IMR-90 (cell line): ENCODE measurements around the gene LCMT2. TPM values are rescaled to one million over a fixed set of nuclear protein-coding genes. Genes with fewer than 3 reads are reported as not detected.

Source experiments
- ATAC-seq: fragments of 200-7000 bp; cut with Tn5 transposase; 2 replicates; pipeline ENCODE4 v1.9.1; 2020; ENCODE audit warnings: low read depth, mild to moderate bottlenecking, moderate library complexity
- Bru-seq: library from RNA; stranded (reverse); fragments of 400-500 nt; gene quantifications from one replicate; lab custom pipeline; 2021; lab: Mats Ljungman, UMichigan
- BruChase-seq, 2 experiments: library from RNA; stranded (reverse); fragments of 400-500 nt; gene quantifications; one replicate each; lab custom pipeline; 2021; lab: Mats Ljungman, UMichigan
- BruUV-seq: library from RNA; stranded (reverse); fragments of 400-500 nt; replicated peaks from 2 replicates; lab custom pipeline; 2021; lab: Mats Ljungman, UMichigan
- CTCF ChIA-PET: fragments of 300-600 bp; formaldehyde crosslinking; extraction: SDS; loops from one replicate; lab custom pipeline; 2021; ENCODE audit warnings: antibody characterized with exemption; lab: Yijun Ruan, JAX
- POLR2A ChIA-PET: fragments of 300-600 bp; sonication (Branson Sonifier 250); formaldehyde crosslinking; loops from one replicate; lab custom pipeline; 2022; ENCODE audit warnings: antibody characterized with exemption; ENCODE audit not compliant: unreplicated experiment; lab: Charles Lee
- DNase-seq: peaks from one replicate; pipeline ENCODE4 v3.0.0; 2013
- H2AFZ ChIP-seq: replicated peaks from 2 replicates; pipeline ENCODE3; 2013; ENCODE audit warnings: low read length, mild to moderate bottlenecking; ENCODE audit not compliant: poor library complexity
- H2AK5ac ChIP-seq: 2 replicates; pipeline ENCODE4 v1.6.1; 2013; ENCODE audit warnings: low read depth, low read length, inconsistent platforms
- H2AK9ac ChIP-seq: replicated peaks from 2 replicates; pipeline ENCODE3; 2013; ENCODE audit warnings: mild to moderate bottlenecking, low read depth, low read length, moderate library complexity; ENCODE audit not compliant: poor library complexity
- H2BK120ac ChIP-seq: 2 replicates; pipeline ENCODE4 v1.6.1; 2013; ENCODE audit warnings: low read depth, low read length, inconsistent platforms
- H2BK15ac ChIP-seq: 3 replicates; pipeline ENCODE4 v1.6.1; 2013; ENCODE audit warnings: low read depth, low read length, inconsistent platforms
- H2BK20ac ChIP-seq: 2 replicates; pipeline ENCODE4 v1.6.1; 2013; ENCODE audit warnings: low read depth, mild to moderate bottlenecking, inconsistent platforms, low read length, moderate library complexity
- H2BK5ac ChIP-seq: 2 replicates; pipeline ENCODE4 v1.6.1; 2013; ENCODE audit warnings: mild to moderate bottlenecking, low read depth, low read length, inconsistent platforms; ENCODE audit not compliant: poor library complexity, severe bottlenecking
- H3K14ac ChIP-seq: replicated peaks from 2 replicates; pipeline ENCODE4 v1.6.1; 2013; ENCODE audit warnings: low read depth, low read length, inconsistent platforms
- H3K18ac ChIP-seq: 2 replicates; pipeline ENCODE4 v1.6.1; 2013; ENCODE audit warnings: low read depth, low read length, control low read depth
- H3K23ac ChIP-seq: 2 replicates; pipeline ENCODE4 v1.6.1; 2013; ENCODE audit warnings: low read depth, low read length, inconsistent platforms
- H3K27ac ChIP-seq: 2 replicates; pipeline ENCODE4 v1.5.1; 2013; ENCODE audit warnings: mild to moderate bottlenecking, control low read depth, low read length; ENCODE audit not compliant: insufficient read depth
- H3K27me3 ChIP-seq: 2 replicates; pipeline ENCODE4 v1.6.1; 2013; ENCODE audit warnings: low read length; ENCODE audit not compliant: control insufficient read depth, insufficient read depth
- H3K36me3 ChIP-seq: 2 replicates; pipeline ENCODE4 v1.6.1; 2013; ENCODE audit warnings: low read length, mixed read lengths; ENCODE audit not compliant: control insufficient read depth, insufficient read depth
- H3K4ac ChIP-seq: 2 replicates; pipeline ENCODE4 v1.6.1; 2013; ENCODE audit warnings: low read depth, low read length, inconsistent platforms
- H3K4me1 ChIP-seq: 2 replicates; pipeline ENCODE4 v1.6.1; 2013; ENCODE audit warnings: low read length, mixed read lengths; ENCODE audit not compliant: control insufficient read depth, insufficient read depth
- H3K4me2 ChIP-seq: 2 replicates; pipeline ENCODE4 v1.6.1; 2013; ENCODE audit warnings: low read depth, mild to moderate bottlenecking, control low read depth, low read length, moderate library complexity
- H3K4me3 ChIP-seq: 2 replicates; pipeline ENCODE4 v1.5.1; 2013; ENCODE audit warnings: low read depth, mild to moderate bottlenecking, control low read depth, low read length, moderate library complexity; ENCODE audit not compliant: insufficient read depth
- H3K56ac ChIP-seq: 2 replicates; pipeline ENCODE4 v1.6.1; 2013; ENCODE audit warnings: low read length, inconsistent platforms; ENCODE audit not compliant: insufficient read depth; ENCODE audit errors: extremely low read depth
- H3K79me1 ChIP-seq, 2 experiments: 2 replicates each; pipeline ENCODE4 v1.6.1; 2013; ENCODE audit warnings: low read length in 2 of 2, inconsistent platforms in 1 of 2, low read depth in 1 of 2
- H3K9ac ChIP-seq: 2 replicates; pipeline ENCODE4 v1.6.1; 2013; ENCODE audit warnings: low read depth, low read length, control low read depth
- H3K9me1 ChIP-seq: 2 replicates; pipeline ENCODE4 v1.6.1; 2013; ENCODE audit warnings: low read length, inconsistent platforms; ENCODE audit not compliant: insufficient read depth
- H3K9me3 ChIP-seq: 2 replicates; pipeline ENCODE4 v1.6.1; 2013; ENCODE audit warnings: low read length; ENCODE audit not compliant: control insufficient read depth, insufficient read depth
- H4K20me1 ChIP-seq: 2 replicates; pipeline ENCODE4 v1.6.1; 2013; ENCODE audit warnings: low read length, inconsistent platforms; ENCODE audit not compliant: insufficient read depth
- H4K5ac ChIP-seq: 2 replicates; pipeline ENCODE4 v1.6.1; 2013; ENCODE audit warnings: mild to moderate bottlenecking, low read depth, low read length, control low read depth
- H4K8ac ChIP-seq, 2 experiments: 2 replicates each; pipeline ENCODE4 v1.6.1; 2013; ENCODE audit warnings: low read depth in 2 of 2, low read length in 2 of 2, control low read depth in 1 of 2, inconsistent platforms in 1 of 2
- H4K91ac ChIP-seq: 2 replicates; pipeline ENCODE4 v1.6.1; 2013; ENCODE audit warnings: low read depth, low read length, inconsistent platforms; ENCODE audit not compliant: insufficient read depth
- BHLHE40 ChIP-seq: fragments of 150-350 bp; IDR thresholded peaks from 2 replicates; pipeline ENCODE4 v1.6.1; 2016; ENCODE audit warnings: mild to moderate bottlenecking, low read depth, low read length
- CEBPB ChIP-seq: IDR thresholded peaks from 2 replicates; pipeline ENCODE4 v1.6.1; 2012; ENCODE audit warnings: low read depth, low read length, improper control_type of control experiment
- CHD1 ChIP-seq: IDR thresholded peaks from 2 replicates; pipeline ENCODE4 v1.6.1; 2012; ENCODE audit warnings: low read depth, low read length, improper control_type of control experiment
- ELK1 ChIP-seq: fragments of 150-350 bp; IDR thresholded peaks from 2 replicates; pipeline ENCODE4 v1.6.1; 2016; ENCODE audit warnings: low read depth, mild to moderate bottlenecking, low read length, moderate library complexity, borderline replicate concordance
- FOS ChIP-seq: fragments of 150-350 bp; IDR thresholded peaks from 2 replicates; pipeline ENCODE4 v1.6.1; 2016; ENCODE audit warnings: low read depth, low read length
- MAFK ChIP-seq: IDR thresholded peaks from 2 replicates; pipeline ENCODE4 v1.6.1; 2012; ENCODE audit warnings: low read depth, low read length, improper control_type of control experiment
- MAZ ChIP-seq: IDR thresholded peaks from 2 replicates; pipeline ENCODE4 v1.6.1; 2012; ENCODE audit warnings: low read depth, mild to moderate bottlenecking, low read length, improper control_type of control experiment, moderate library complexity, borderline replicate concordance
- MXI1 ChIP-seq: IDR thresholded peaks from 2 replicates; pipeline ENCODE4 v1.6.1; 2012; ENCODE audit warnings: low read depth, mild to moderate bottlenecking, low read length, moderate library complexity, borderline replicate concordance
- NFE2L2 ChIP-seq: fragments of 150-350 bp; IDR thresholded peaks from 2 replicates; pipeline ENCODE4 v1.6.1; 2016; ENCODE audit warnings: low read depth, mild to moderate bottlenecking, low read length
- RAD21 ChIP-seq: IDR thresholded peaks from 2 replicates; pipeline ENCODE4 v1.6.1; 2012; ENCODE audit warnings: low read length, improper control_type of control experiment
- RFX5 ChIP-seq: IDR thresholded peaks from 2 replicates; pipeline ENCODE4 v1.8.0; 2012; ENCODE audit warnings: low read depth, mild to moderate bottlenecking, low read length, moderate library complexity
- WGBS, 2 experiments: methylation state at CpG; one replicate each; pipeline versions ENCODE4 v1.1.5 to v1.1.7; 2013; ENCODE audit warnings: missing lambda C conversion rate in 2 of 2; ENCODE audit not compliant: insufficient read length in 1 of 2; ENCODE audit errors: extremely low coverage in 2 of 2; 5-methylcytosine and 5-hydroxymethylcytosine counted together
- dilution Hi-C: fragments of 300-500 bp; cut with HindIII; formaldehyde crosslinking; loops from one replicate; pipeline ENCODE4 v1.14.3; 2018; ENCODE audit warnings: low sequenced_read_pairs; ENCODE audit not compliant: unreplicated experiment
- in situ Hi-C: fragments of 300-500 bp; cut with MboI; formaldehyde crosslinking; loops from 3 replicates; pipeline ENCODE4 v1.14.3; 2019; ENCODE audit warnings: low sequenced_read_pairs, inconsistent platforms, mixed read lengths
- intact Hi-C: fragments of 100-400 bp; cut with micrococcal nuclease; formaldehyde crosslinking; loops from 2 replicates; pipeline ENCODE4 v1.10.0; 2022
- long read RNA-seq: library from polyadenylated mRNA; unstranded; transcript quantifications from one replicate; pipeline ENCODE4 v2.0.0, GENCODE V29; 2021; ENCODE audit not compliant: unreplicated experiment
- polyA plus RNA-seq, 3 experiments: library from polyadenylated mRNA; depleted of rRNA; stranded (reverse); fragments of >200 nt; gene quantifications; 2 replicates each; pipeline ENCODE4 v1.2.3, GENCODE V29; 2012; ENCODE audit warnings: low replicate concordance in 1 of 3
- total RNA-seq: library from RNA; depleted of rRNA; stranded (reverse); fragments of >200 nt; gene quantifications from 2 replicates; pipeline ENCODE4 v1.2.3, GENCODE V29; 2012; rRNA removed

The LCMT2 gene, protein sequence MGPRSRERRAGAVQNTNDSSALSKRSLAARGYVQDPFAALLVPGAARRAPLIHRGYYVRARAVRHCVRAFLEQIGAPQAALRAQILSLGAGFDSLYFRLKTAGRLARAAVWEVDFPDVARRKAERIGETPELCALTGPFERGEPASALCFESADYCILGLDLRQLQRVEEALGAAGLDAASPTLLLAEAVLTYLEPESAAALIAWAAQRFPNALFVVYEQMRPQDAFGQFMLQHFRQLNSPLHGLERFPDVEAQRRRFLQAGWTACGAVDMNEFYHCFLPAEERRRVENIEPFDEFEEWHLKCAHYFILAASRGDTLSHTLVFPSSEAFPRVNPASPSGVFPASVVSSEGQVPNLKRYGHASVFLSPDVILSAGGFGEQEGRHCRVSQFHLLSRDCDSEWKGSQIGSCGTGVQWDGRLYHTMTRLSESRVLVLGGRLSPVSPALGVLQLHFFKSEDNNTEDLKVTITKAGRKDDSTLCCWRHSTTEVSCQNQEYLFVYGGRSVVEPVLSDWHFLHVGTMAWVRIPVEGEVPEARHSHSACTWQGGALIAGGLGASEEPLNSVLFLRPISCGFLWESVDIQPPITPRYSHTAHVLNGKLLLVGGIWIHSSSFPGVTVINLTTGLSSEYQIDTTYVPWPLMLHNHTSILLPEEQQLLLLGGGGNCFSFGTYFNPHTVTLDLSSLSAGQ
- total RNA-seq (9.7 and 12.2 TPM in 2 replicates), polyA plus RNA-seq (2012; rRNA removed) (5.7 and 5.8 TPM in 2 replicates), Bru-seq, nascent RNA (percentile 46 among the genes with signal in this experiment), BruChase-seq, experiment 1, labeled RNA remaining after a 6-hour chase (percentile 34 among the genes with signal in this experiment), BruChase-seq, experiment 2, labeled RNA remaining after a 2-hour chase (percentile 48 among the genes with signal in this experiment)
- 1.8 and 3.7 TPM in 2 replicates for polyA plus RNA-seq (2012; cell fraction: cytosol; rRNA removed)
- polyA plus RNA-seq (2012; cell fraction: nucleus; rRNA removed; ENCODE audit: low replicate concordance), result 0.96 and 3.0 TPM in 2 replicates
- long read RNA-seq, full-length matches to known transcripts, result 6 of 6 reads
- long read RNA-seq, partial matches to known transcripts, result 0 of 6 reads
- long read RNA-seq, other reads (novel, unspliced or antisense), result 0 of 6 reads

DNA sequence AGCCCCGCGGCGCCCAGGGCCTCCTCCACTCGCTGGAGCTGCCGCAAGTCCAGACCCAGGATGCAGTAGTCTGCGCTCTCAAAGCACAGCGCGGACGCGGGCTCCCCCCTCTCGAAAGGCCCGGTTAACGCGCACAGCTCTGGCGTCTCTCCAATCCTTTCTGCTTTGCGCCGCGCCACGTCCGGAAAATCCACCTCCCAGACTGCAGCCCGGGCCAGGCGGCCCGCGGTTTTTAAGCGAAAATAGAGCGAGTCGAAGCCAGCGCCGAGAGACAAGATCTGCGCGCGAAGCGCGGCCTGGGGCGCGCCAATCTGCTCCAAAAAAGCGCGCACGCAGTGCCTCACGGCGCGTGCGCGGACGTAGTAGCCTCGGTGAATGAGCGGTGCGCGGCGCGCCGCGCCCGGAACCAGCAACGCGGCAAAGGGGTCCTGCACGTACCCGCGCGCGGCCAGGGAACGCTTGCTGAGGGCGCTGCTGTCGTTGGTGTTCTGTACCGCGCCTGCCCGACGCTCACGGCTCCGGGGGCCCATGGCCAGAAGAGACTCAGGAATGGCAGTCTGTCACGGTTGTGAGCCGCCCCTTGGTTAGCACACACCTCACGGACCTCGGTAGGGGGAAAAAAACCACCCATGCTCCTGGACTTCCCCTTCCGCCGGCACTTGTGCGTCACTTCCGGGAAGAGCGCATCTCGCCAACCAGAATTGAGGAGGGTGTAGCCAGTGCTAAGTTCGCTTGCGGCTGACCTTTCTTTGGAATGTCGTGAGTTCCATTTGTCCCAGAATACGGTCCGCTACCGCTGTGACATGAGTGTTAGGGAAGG, at the start of gene LCMT2:
LCMT2 (minus strand) TSS at position 614 of the 820 bp plus-strand sequence; CDS start at position 530, 84 bp downstream.
- peak within 1 kb of the TSS; percentile 77 for H2BK5ac ChIP-seq
- ChIA-PET POLR2A (no interaction called here), CTCF (no interaction called here)
- H3K79me1 ChIP-seq, result peaks cover 17 to 29% of the 10 kb centered on the region in 2 experiments
- H3K18ac ChIP-seq, result peak within 1 kb of the TSS; percentile 38
- peak within 1 kb of the TSS; percentile 94 for H4K91ac ChIP-seq
- no TSS peak for BruUV-seq
- peak within 1 kb of the TSS; percentile 72 for H3K4me3 ChIP-seq
- H3K9me3 ChIP-seq, result no peaks in the 10 kb centered on the region
- H3K9ac ChIP-seq, result peak within 1 kb of the TSS; percentile 55
- H3K23ac ChIP-seq, result peak within 1 kb of the TSS; percentile 96
- peak within 1 kb of the TSS; percentile 50; the same call in 1 of the 2 replicates for H3K56ac ChIP-seq
- intact Hi-C loops (no loop called here), in situ Hi-C loops (no loop called here), dilution Hi-C loops (no loop called here)
- H2BK20ac ChIP-seq, result peak within 1 kb of the TSS; percentile 45; the same call in 1 of the 2 replicates
- peaks cover 2% of the 10 kb centered on the region; the same call in 1 of the 2 replicates for H3K9me1 ChIP-seq
- peak within 1 kb of the TSS; percentile 5; the same call in 1 of the 3 replicates for H2BK15ac ChIP-seq
- DNase-seq (peak; percentile 94), ATAC-seq (peak; percentile 93)
- peak within 1 kb of the TSS; percentile 41 for H2AK5ac ChIP-seq
- H3K4me1 ChIP-seq, result peaks cover 9% of the 10 kb centered on the region
- H4K8ac ChIP-seq, result peak within 1 kb of the TSS; percentile 70 to 99
- H2AFZ ChIP-seq, result peak within 1 kb of the TSS; percentile 96
- 1% methylated on average over 57 of the region's 86 CpGs; no CpG with 5 or more reads in 1 of the 2 experiments for WGBS, 2 experiments
- H2AK9ac ChIP-seq, result peak within 1 kb of the TSS; percentile 63
- H3K27ac ChIP-seq, result peak within 1 kb of the TSS; percentile 84
- peak within 1 kb of the TSS; percentile 95 for H3K4ac ChIP-seq
- H3K27me3 ChIP-seq, result no peaks in the 10 kb centered on the region
- H3K36me3 ChIP-seq, result peaks cover 4% of the 10 kb centered on the region
- peak within 1 kb of the TSS; percentile 61; the same call in 1 of the 2 replicates for H2BK120ac ChIP-seq
- peak within 1 kb of the TSS; percentile 86 for H4K5ac ChIP-seq
- peak within 1 kb of the TSS; percentile 99 for H3K14ac ChIP-seq
- peak within 1 kb of the TSS; percentile 80 for H3K4me2 ChIP-seq
- no peaks in the 10 kb centered on the region for H4K20me1 ChIP-seq
- TF ChIP-seq BHLHE40 (no peak; the same call in 1 of the 2 replicates), ELK1 (no peak), NFE2L2 (no peak), MAFK (no peak), MAZ (no peak), CEBPB (no peak), MXI1 (0 out of 2 replicates have a peak, but pooled peaks have one; percentile 35), RAD21 (no peak), FOS (no peak), CHD1 (no peak), RFX5 (no peak)
